ENCODE measurements around the gene PLA2G2F.

PLA2G2F gene

DNA sequence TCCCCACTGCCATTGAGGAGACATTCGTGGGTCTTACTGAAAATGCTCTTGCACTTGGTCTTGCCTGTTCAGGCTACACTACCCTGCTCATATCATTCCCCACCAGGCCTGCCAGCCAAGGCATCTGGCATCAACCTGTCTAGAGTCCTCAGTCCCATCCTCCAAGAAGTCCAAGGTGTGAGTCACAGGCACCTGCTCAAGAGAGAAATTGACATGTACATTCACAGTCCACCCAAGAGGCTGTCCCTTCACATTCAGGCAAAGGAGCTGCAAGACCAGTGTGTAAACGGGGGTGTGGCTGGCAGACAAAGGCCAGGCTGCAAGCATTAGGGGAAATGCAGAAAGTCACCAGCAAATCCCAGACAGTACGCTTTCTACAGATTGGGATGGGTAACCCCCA lies 60.3 kb downstream of the PLA2G2F start:
- no peak overlapping the region for H3K4me2 ChIP-seq (ENCODE audit: low read depth, low read length, poor library complexity, severe bottlenecking)
- no peaks in the 10 kb centered on the region for H3K27me3 ChIP-seq (ENCODE audit: low read length)
- no peak overlapping the region for H3K27ac ChIP-seq (ENCODE audit: low read depth, low read length)
- H3K36me3 ChIP-seq (ENCODE audit: low read length) = no peaks in the 10 kb centered on the region
- no peaks in the 10 kb centered on the region for H3F3A ChIP-seq (ENCODE audit: insufficient read depth)
- no peaks in the 10 kb centered on the region for H3K9me3 ChIP-seq (ENCODE audit: insufficient read depth, low read length)
- no peak overlapping the region for H3K9ac ChIP-seq (ENCODE audit: low read length)
- no peak overlapping the region for H3K4me3 ChIP-seq (ENCODE audit: insufficient read depth, low read length, poor library complexity, severe bottlenecking)
- no peak overlapping the region for H2AFZ ChIP-seq (ENCODE audit: low read depth, low read length, severe bottlenecking)
- no peaks in the 10 kb centered on the region for H3K79me2 ChIP-seq (ENCODE audit: insufficient read depth, low read length)
- no peaks in the 10 kb centered on the region for H3K9me2 ChIP-seq (replicated peaks; ENCODE audit: insufficient read depth, low read length)
- no peaks in the 10 kb centered on the region for H4K20me1 ChIP-seq (ENCODE audit: low read depth, low read length)
- no peak for TF ChIP-seq EZH2phosphoT487 (conservative IDR thresholded peaks at IDR 0.05; ENCODE audit: low read length)

DNA sequence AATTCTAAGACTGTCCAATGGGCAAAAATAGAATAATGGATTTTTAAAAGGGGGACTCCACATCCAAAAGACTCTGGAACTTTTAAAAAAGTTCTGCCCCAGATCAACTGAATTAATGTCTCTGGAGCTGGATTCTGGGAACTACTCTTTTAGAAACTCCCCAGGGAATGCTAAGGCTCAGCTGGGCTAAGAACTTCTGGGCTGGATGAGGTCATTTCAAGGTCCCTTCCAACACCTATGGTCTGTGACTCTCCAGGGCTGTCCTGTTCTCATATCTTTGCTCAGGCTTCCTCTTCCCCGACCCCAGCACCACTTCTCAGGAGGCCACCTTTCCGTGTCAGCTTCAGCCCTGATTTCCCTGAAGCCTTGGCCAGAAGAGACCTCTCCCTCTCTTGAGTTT lies 60.7 kb downstream of the PLA2G2F start:
- Histone ChIP-seq H2AFZ (ENCODE audit: low read depth, low read length, severe bottlenecking) (no peak overlapping the region), H3K36me3 (ENCODE audit: low read length) (no peaks in the 10 kb centered on the region), H3K27me3 (ENCODE audit: low read length) (no peaks in the 10 kb centered on the region), H3K9me2 (replicated peaks; ENCODE audit: insufficient read depth, low read length) (no peaks in the 10 kb centered on the region), H3K4me3 (ENCODE audit: insufficient read depth, low read length, poor library complexity, severe bottlenecking) (no peak overlapping the region), H3F3A (ENCODE audit: insufficient read depth) (no peaks in the 10 kb centered on the region), H4K20me1 (ENCODE audit: low read depth, low read length) (no peaks in the 10 kb centered on the region), H3K79me2 (ENCODE audit: insufficient read depth, low read length) (no peaks in the 10 kb centered on the region), H3K9ac (ENCODE audit: low read length) (no peak overlapping the region), H3K4me2 (ENCODE audit: low read depth, low read length, poor library complexity, severe bottlenecking) (no peak overlapping the region), H3K27ac (ENCODE audit: low read depth, low read length) (no peak overlapping the region), H3K9me3 (ENCODE audit: insufficient read depth, low read length) (no peaks in the 10 kb centered on the region)
- TF ChIP-seq, protein P1, sequence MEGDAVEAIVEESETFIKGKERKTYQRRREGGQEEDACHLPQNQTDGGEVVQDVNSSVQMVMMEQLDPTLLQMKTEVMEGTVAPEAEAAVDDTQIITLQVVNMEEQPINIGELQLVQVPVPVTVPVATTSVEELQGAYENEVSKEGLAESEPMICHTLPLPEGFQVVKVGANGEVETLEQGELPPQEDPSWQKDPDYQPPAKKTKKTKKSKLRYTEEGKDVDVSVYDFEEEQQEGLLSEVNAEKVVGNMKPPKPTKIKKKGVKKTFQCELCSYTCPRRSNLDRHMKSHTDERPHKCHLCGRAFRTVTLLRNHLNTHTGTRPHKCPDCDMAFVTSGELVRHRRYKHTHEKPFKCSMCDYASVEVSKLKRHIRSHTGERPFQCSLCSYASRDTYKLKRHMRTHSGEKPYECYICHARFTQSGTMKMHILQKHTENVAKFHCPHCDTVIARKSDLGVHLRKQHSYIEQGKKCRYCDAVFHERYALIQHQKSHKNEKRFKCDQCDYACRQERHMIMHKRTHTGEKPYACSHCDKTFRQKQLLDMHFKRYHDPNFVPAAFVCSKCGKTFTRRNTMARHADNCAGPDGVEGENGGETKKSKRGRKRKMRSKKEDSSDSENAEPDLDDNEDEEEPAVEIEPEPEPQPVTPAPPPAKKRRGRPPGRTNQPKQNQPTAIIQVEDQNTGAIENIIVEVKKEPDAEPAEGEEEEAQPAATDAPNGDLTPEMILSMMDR (IDR thresholded peaks at IDR 0.05; ENCODE audit: insufficient read depth, low read length, poor library complexity, severe bottlenecking) = no peak
- no peak for TF ChIP-seq EZH2phosphoT487 (conservative IDR thresholded peaks at IDR 0.05; ENCODE audit: low read length)
